NB4 (cell line): ENCODE measurements around the gene EPHA4.

Source experiments
- CTCF ChIP-seq: IDR thresholded peaks from one replicate; pipeline ENCODE4 v1.5.1; 2012; ENCODE audit warnings: low read depth, low read length
- MAX ChIP-seq: IDR thresholded peaks from 2 replicates; pipeline ENCODE4 v1.6.1; 2011; ENCODE audit warnings: low read depth, low read length
- MYC ChIP-seq: IDR thresholded peaks from 2 replicates; pipeline ENCODE4 v1.6.1; 2011; ENCODE audit warnings: low read depth, low read length
- POLR2A ChIP-seq: IDR thresholded peaks from 2 replicates; pipeline ENCODE4 v1.6.1; 2011; ENCODE audit warnings: mild to moderate bottlenecking; ENCODE audit not compliant: insufficient read length; ENCODE audit errors: extremely low read depth

- no peak for TF ChIP-seq CTCF
- TF ChIP-seq POLR2A, result no peak
- no peak for TF ChIP-seq MYC
- no peak for TF ChIP-seq MAX
These were observed 17.2 kb downstream of the EPHA4 start for GRCh38 chr2:221554769-221555493.
